Measurements from ENCODE around the gene SEC23B.

DNA sequence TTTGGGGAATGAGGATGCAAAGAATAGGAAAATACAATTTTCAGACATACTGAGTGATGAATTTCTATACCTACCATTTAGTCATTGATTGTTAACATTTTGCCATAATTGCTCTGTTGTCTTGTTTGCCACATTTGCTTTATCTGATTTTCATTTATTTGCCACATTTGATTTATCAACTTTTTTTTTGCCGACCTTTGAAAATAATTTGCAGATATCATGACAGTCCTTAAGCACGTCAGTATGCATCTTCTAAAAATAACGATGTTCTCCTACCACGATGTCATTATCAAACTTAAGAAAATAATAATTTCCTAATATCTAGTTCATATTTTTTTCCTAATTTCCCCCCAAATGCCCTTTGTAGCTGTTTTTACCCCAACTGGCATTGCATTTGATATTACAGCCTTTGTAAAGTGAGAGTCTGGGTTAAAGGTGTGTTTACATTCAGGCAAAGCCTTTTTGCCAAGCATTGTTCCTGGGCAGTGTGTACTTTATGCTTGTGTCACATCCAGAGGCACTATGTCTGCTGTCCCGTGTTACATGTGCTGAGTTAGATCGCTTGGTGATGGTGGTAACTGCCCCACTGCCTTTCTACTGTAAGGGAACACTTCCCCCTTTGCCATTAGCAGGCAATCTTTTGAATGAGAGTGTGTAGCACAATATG lies 26.4 kb downstream of the SEC23B start:
- TF ChIP-seq FOXJ3 (CRISPR knock-in tag; IDR thresholded peaks at IDR 0.05) (no peak), YY1 (IDR thresholded peaks at IDR 0.05; ENCODE audit: low read depth) (no peak)

Measured in SK-N-SH (cell line).